Stimulated activated CD4-positive, alpha-beta T cell treated with anti-CD3 and anti-CD28 coated beads, TNF-alpha, amount 100 ng/mL, for 48 hours (primary cell): ENCODE measurements around the gene ANO3.

Source experiments
- DNase-seq, 3 donors: peaks; one replicate each; pipeline ENCODE4 v3.0.0-alpha.2; 2020; ENCODE audit warnings: low read depth in 3 of 3

The ANO3 gene

DNA sequence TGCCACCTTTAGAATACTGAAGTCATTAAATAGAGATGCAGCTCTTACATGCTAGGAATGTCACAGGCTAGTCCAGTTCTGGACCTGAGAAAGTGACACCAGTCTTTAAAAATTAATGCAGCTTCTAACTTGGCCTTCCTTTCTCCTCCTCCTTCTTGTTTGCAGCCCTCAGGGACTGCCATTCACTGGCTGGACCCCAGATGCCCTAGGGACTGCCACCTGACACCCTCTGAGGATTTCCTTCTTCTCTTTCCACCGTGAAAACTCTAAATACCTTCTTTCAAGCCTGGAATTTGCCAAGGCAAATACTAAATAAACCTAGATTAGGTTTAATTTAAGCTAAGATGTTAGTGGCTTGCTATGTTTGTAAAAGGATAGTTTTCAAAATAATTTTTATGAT, 161.7 kb downstream of the ANO3 start:
- no peak for DNase-seq

DNA sequence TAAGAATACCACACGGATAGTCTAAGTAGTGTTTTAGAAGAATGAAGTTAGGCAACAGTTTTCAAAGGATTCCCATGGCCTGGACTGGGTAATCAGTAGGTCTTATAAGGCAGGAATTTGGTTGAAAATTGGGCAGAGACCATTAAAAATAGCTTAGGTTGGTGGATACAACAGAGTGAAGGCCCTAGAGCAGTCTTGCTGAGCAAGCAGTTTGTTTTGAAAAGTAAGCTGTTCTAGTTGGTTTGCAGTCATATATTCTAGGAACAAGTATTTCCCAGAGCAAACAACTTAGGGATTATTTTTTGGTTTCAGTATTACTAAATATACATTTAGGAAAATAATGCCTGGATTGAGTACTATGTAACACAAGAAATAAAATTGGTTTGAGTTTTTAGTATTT, 175.3 kb downstream of the ANO3 start:
- no peak for DNase-seq

DNA sequence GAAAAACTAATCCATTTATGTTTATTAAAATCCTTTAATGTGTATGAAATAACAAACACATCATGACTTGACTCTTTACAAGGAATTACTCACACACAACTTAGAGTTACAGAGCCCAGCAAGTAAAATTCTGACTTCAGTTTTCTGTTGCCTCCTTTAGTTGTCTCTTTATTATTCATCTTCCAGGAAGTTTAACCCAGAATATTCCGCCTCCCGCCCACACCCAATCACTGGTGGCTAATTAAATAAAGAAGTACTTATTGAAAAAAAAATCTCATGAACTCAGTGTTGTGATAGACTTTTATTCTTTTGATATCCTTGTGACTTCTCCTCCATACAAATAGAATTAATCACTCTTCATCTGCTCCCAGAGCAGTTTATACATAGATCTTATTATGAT, 178.2 kb downstream of the ANO3 start:
- no peak for DNase-seq

GRCh38 chr11:26510756-26511155, 178.8 kb downstream of the ANO3 start:
- no peak for DNase-seq

DNA sequence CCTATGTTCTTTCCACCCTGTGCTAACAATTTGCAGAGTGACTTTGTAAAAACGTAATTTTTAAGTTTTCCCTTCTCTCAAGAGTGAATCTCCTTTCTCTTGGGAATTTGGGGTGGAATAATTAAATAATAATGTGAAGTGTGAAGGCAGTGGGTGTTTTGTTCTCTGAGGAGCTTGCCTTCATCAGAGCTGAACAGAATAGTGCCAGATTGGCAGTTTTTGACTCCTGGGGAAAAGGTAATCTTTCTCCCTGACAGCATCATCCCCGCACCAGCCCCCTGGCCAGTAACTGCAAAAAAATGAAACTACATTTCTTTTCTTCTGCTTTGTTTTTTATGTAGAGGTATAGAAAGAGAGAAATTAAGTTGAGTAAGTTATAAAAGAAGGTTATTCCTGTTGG, 180.3 kb downstream of the ANO3 start:
- DNase-seq, result no peak

DNA sequence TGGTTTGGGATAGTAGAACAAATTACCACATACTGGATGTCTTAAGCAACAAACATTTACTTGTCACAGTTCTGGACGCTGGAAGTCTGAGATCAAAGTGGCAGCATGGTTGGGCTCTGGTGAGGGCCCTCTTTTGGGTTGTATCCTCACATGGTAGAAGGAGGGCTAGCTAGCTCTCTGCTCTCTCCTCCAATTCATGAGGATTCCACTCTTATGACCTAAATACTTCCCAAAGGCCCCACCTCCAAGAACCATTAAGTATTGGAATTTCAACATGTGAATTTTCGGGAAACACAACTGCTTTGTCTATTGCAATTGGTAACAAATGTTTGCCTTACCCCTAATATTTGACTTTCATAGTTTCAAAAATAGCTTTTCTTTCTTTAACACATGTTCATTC, 187.5 kb downstream of the ANO3 start:
- no peak for DNase-seq

DNA sequence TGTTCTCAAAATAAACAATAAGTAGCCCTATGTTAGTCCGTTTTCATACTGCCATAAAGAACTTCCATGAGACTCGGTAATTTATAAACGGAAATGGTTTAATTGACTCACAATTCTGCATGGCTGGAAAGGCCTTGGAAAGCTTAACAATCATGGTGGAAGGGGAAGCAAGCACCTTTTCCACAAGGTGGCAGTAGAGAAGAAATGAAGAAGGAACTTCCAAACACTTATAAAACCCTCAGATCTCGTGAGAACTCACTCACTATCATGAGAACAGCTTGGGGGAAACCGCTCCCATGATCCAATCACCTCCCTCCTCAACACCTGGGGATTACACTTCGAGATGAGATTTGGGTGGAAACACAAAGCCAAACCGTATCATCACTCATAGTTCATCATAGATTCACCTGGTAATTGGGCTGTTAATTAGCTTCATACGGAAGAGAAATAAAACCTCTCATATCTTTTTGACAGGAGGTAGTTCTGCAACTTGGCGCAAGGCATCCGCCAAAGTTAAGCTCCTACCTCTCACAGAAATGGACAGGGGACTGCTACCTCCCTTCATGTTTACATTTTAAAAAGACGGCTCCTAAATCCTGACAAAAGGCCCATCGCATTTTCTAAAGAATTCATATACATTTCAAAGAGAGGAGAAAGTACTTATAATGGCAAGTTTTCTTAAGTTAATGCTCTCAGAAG, 191.1 kb downstream of the ANO3 start:
- DNase-seq, result no peak

GRCh38 chr11:26527685-26528084, 195.8 kb downstream of the ANO3 start:
- DNase-seq, result no peak

DNA sequence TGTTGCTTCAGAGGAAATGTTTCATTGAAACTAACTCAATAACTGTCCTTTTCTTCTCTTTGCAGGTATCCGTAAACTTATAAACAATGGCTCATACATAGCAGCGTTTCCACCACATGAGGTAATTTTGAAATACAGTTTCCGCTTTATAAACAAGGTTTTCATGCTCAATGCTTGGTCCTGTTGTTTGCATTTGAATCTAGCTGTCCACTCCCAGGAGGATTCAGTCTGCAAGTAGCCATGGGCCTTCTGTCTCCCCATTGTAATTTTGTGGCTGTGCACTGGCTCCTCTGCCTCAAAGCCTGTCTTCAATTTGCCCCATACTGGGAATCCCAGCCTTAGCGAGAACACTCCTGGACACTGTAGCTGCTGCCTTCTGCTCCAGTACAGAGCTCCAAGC, 205.4 kb downstream of the ANO3 start:
- no peak for DNase-seq

- no peak for DNase-seq
Measured at GRCh38 chr11:26539517-26539916, 207.6 kb downstream of the ANO3 start.

DNA sequence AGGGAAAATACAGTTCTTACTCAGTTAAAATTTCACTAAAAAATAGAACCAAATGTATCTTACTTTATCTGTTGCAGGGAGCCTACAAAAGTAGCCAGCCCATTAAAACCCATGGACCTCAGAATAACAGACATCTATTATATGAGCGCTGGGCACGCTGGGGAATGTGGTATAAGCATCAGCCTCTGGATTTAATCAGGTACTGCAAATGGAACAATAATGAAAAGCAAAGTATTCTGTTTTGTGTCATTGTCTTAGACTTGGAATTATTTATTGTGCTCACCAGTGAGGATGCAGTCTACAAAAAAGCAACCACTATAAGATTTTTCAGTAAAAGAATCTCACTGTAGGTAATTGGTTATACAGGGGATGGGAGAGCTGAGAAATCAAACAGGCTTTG, 209.9 kb downstream of the ANO3 start:
- no peak for DNase-seq

DNA sequence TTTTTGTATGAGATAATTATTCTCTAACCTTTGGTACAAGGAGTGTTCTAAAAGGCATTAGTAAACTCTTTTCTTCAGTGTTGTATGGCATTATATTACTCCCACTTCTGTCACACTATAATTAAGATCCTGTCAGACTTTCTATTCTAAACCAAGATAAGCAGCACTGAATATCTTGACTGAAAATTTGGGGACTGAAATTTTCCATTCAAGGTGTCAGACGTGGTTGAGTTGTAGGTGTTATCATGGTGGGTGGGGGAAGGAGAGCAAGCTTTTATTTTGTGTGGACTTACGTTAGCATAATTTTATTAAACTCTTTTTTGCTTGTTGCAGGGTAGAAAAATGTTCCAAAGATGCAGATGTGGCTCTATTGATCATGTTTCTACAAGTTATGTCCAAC, 217.2 kb downstream of the ANO3 start:
- DNase-seq, result no peak

DNA sequence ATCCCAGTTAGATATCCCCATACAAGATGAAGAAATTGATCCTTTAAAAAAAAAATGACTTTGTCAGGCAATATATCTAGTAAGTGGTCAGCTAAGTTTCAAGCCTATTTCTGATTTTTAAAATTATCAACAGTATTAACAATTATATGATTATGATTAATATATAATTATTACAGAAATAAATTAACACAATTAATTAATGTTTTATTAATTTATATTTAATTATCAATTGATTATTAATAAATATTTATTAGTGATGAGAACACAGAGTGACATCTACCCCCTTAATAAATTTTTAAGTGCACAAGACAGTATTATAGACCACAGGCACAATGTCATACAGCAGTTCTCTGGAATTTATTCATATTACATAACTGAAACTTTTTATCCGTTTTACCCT, 218.1 kb downstream of the ANO3 start:
- no peak for DNase-seq

- no peak for DNase-seq
Measured at GRCh38 chr11:26551186-26551801, 219.4 kb downstream of the ANO3 start.

- no peak for DNase-seq
Measured at GRCh38 chr11:26553182-26553581, 221.3 kb downstream of the ANO3 start.

- DNase-seq, result no peak
Measured at GRCh38 chr11:26554455-26554854, 222.5 kb downstream of the ANO3 start.

DNA sequence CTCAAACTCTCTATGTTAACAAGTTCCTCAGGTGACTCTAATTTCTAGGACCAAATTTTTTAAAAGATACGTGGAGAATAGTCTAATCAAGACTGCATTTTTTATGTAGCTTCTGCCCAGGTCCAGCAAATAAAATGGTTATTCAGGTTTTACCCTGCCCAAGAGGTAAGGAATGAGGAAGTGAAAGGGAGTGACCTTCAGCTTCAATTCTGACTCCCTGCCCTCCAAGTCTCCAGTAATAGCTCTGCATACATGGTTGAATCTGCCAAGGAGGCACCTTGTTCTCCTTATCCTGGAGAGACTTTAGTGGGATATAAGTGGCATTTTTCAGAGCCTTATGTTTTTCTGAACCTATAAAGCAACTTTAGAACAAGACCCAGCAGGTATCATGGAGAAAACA, 224.7 kb downstream of the ANO3 start:
- DNase-seq, result no peak

- DNase-seq, result no peak
Measured at GRCh38 chr11:26557666-26558065, 225.7 kb downstream of the ANO3 start.

DNA sequence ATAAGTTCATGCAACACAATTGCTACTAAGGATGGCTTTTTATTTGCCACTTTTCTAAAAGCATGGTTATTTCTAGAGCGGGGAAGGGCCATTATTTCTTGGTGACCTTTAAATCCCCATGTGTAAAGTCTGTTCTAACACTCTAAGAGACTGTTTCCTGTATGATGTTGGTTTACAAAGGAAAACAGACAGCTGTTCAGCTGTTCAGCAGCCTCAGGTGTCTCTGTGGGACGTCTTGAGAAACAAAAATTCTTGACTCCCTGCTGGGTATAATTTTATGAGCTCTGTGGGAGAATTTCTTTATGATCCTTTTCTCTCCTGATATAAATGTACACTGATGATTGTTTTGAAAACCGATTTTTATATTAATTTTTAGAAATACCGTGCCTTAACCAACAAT, 226.3 kb downstream of the ANO3 start:
- DNase-seq, result no peak

GRCh38 chr11:26569646-26570045, 237.7 kb downstream of the ANO3 start:
- no peak for DNase-seq

DNA sequence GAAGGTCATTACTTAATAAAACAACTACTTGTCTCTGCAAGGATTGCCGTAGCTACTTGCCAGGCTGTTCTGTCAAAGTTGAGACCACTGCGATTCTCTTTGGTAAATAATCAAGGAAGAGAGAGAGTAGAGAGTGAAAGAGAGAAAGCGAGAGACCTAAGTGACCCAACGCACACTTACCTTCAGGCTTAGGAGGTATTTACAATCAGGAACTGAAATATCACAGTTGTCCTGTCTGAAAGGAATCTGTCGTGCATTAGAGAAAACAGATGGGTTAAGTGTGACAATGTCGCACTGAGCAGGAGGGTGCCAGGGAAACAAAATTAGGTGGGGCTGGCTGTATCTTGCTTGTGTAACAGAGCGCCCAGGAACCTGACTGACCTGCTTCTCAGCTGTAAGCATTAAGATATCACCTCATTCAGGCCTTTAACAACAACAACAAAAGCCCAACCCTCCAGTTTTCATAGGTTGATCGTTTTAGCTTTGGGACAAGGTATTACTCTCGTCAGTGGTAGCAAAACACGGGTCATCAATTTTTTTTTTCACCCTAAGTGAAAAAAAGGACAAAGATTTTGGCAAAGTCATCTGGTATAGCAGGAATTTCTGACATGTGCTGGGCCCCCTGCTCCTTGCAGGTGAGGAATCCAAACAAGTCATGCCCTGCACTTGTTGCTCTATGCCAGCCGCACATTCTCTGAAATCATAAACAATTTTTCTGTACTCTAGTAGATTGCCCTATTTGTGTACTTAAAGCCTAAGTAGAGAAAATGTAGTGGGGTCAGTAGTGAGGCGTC, 240.1 kb downstream of the ANO3 start, which contains the start of gene MUC15:
MUC15 (minus strand) TSS at position 403 of the 794 bp plus-strand sequence. CDS start 5,169 bp downstream, outside the sequence.
- no peak for DNase-seq

DNA sequence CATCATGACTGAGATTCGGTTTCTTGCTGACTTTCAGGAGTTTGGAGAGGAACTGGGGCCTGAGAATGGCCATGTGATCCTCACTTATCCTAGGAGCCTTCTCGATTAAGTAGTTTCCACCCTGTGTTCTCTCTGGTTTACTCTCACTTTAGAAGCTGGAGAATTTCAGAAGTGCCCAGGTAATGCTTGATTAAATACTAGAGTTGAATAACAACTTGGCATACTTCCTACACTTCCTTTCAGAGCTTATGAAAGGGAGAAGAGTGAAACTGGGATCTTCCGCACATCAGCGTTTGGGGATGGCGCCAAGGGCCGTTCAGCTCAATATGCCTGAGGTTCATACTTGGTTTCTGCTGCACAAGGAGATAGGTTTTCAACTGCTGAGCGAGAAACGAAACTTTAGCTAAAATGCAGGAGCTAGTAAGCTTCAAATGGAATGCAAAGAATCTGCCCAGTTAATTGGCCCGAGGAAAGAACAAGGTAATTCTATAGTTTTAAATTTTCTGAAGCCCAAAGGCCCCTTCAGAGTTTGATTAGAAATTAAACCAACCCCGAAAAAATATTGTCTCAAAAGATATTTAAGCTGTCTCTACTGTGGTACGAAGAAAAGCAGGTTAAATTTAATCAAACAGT, 241.0 kb downstream of the ANO3 start:
- no peak for DNase-seq
